HCEC 1CT (cell line): Measurements from ENCODE around the gene ATG10.

Experiments used
- DNase-seq: peaks from one replicate; pipeline ENCODE4 v3.0.0-alpha.2; 2017

ATG10 gene

DNA sequence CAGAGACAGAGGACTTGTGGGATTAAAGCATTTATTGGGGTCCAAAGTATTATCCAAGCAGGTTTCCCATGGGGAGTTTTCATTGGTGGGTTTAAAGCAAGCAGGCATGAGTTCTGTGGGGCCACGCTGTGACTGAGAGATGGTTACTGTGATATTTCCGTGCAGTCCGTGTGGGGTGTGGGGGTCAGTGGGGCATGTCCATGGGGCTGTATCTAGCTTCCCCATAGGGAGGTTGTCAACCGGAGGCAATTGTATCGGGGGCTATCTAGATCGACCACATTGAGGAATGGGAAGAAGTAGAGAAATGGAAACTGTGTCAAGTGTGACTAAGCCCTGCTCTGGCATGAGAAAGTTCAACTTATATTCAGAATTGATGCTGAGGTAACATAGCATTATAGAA lies 313.4 kb downstream of the ATG10 start:
- no peak for DNase-seq

DNA sequence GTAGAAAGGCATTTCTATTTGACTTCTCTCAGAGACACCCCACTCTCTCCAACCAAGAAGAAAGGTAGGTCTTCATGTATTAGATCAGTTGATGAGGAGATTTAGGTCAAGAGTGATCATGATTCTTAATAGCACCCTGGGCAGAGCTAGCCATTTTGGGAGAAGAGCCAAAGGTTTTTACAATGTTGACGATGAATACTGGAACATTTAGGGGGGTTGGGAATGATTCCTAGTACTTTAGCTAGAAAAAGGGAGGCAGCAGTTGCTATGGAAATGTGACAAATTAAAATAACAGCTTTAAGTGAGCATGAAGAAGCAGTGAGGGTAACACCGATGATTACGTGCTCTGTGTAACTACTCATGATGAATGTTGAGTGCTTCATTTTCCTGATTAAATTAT lies 315.8 kb downstream of the ATG10 start:
- no peak for DNase-seq

DNA sequence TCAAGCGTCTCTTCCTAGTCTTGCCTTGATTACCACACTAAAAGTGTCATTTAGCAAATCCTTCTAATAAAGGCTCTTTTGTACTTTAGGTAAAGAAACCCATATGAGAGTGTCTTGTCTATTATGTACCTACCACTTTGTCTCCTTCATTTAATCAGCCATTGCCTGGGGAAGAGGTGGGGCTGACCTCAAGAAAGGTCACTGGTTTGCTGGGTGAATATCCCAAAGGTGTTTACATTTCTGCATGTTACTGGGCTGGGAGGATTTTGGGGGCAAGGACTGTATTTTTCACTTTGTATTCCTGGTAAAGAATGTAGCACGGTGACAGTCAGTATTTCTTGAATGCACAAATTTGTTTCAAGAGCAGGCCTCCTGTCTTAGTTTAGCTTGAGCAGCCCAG lies 318.2 kb downstream of the ATG10 start:
- no peak for DNase-seq

DNA sequence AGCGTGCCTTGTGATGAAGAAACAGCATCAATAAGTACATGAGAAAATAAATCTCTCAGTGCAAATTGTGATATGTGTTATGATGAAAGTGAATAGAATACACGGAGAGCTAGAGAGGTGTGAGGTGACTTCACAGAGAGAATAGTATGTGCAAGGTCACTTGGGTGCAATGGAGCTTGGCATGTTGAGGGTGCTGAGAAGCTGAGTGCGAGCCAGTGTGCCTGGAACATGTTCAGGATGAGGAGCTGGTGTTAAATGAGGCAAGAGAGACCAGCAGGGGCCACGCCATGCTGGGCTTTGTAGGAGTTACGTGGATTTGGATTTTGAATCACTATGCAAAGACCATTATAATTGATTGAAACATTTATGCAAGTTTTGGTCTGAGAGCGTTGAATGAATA lies 319.1 kb downstream of the ATG10 start:
- no peak for DNase-seq

DNA sequence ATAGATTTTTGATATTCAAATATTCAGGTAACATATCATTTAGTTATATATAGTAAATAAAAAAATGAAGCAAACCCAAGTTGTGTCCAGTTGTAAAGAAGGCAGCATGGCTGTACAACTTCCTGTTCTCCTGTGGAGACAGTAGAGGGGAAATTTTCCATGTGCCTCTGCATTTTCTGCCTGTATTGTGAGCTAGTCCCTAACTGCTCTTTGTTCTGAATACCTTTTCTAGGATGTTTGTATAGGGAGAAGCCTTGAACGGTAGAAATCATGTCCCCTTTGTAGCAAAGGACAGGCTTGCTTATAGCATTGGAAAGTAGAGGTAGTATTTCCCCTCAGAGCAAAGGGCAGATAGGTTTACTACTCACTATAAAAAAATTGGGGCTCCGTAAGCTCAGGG lies 319.6 kb downstream of the ATG10 start:
- DNase-seq = no peak

DNA sequence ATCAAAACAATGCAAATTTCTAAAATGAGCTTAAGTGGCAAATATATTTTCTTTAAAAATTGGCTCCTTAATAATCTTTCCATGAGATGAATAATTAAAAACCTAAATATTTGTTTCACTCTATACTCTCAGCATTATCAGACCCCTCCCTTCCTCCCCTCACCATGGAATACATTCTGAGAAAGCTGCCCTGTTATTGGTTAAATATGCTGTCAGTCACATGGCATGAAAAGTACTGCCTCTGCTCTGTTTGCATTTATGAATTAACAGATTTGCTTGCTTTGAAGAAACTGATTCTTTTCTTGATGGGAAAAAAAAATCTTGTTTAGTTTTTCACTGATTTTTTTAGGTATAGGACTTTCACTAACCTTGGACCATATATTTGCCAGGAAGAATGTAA lies 323.3 kb downstream of the ATG10 start:
- no peak for DNase-seq

DNA sequence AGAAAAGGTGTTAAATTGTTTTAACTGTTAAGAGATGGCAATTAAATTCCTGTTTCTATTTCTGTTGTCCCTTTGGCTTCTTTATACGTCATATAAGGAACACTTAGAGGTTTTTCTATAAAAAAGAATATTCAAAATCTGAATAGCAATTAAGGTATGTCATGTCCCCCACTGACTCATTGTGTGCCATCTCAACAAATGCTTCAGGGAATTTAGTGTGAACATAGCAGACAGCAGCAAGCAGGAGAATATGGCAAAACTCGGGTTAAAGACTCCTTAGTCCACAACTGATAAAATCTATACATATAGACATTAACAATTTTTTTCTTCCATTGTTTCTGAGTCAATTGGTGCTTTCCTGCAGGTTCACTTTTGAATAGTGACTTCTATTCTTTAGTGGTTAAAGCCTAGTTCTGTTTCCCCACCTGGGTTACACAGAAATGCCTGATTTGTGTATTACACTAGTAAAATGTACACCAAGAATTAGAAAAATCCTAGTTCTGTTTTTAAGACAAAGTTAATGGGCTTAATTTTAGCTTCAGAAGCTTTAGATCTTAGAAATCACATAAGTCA lies 324.2 kb downstream of the ATG10 start:
- DNase-seq = no peak

DNA sequence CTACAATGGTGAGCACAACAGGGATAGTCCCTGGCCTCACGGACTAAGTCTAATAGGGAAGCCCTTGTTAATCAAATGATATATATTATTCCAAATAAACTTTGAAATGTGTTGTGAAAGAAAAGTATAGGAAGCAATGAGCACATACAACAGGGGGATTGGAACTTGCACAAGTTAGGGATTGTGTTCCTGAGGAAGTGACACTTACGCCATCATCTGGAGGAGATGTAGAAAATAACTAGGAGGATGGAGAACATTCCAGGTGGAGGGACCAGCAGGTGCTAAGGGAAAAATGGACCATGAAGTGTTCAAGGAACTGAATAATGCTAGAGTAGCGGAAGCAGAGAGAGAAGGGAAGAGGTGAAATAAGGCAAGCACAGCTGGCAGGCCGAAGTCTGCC lies 325.1 kb downstream of the ATG10 start:
- DNase-seq = no peak

DNA sequence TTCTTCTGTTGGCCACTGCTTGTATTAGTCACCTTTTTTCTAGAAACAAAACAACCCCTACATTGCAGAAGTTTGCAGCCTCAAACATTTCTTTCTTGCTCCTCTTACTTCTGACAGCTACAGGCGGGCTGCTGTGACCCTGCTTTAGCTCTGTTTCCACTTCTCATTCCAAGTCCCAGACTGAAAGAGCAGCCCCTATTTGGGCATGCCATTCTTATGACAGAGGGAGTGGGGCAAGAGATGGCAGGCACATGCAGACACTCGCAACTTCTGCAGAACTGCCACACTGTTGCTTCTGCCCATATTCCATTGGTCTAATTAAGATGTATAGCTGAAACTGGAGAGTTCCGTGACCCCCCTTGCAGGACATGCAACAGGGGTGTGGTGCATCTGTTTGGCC lies 325.9 kb downstream of the ATG10 start:
- no peak for DNase-seq

DNA sequence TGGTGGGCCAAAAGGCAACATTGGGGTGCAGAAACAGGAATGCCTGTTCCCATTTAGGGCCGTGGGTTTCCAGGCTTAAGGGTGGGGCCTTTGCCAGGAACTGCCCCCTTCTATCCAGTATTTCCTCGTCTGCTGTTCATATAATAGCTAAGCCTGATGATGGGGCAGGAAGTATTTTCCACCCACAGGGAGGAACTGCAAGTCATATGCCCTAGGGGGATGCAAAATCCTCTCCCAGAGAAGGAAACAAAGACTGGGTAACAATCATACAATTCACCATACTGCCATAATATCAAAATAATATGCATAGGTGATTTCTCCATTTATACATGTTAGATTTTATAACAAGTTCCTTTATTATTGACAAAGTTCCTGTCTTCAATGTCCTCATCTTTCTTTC lies 326.8 kb downstream of the ATG10 start:
- DNase-seq = no peak

DNA sequence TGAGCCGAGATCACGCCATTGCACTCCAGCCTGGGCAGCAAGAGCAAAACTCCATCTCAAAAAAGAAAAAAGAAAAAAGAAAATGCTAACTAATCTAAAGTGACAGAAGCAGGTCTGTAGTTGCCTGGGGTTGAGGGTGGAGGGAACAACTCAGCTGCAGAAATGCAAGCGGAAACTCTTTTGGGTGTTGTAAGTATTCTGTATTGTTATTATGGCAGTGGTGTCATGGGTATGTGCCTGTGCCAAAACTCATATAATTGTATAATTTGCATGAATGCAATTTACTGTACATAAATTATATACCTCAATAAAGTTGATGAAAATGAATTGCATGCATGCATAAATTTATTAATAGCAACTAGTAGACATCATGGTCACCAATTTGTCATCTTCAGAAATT lies 329.4 kb downstream of the ATG10 start:
- no peak for DNase-seq
